Gastroesophageal sphincter (tissue), 4 donors: ENCODE results near the gene CMIP. TPM values are rescaled to one million over a fixed set of nuclear protein-coding genes. Genes with fewer than 3 reads are reported as not detected.

Source experiments
- ATAC-seq: fragments of 150-250 bp; one replicate; pipeline ENCODE4 v1.9.1; 2016; ENCODE audit warnings: mild to moderate bottlenecking, moderate library complexity
- H3K27ac ChIP-seq, 4 donors: fragments of 200-600 bp; sonication (generic) in 3 of 4; 1 replicate in 3 of 4; 2 replicates in 1 of 4; pipeline ENCODE4 v1.5.1; 2016 to 2019
- H3K27me3 ChIP-seq: fragments of 200-600 bp; sonication (generic); one replicate; pipeline ENCODE4 v1.5.1; 2019
- H3K36me3 ChIP-seq, 2 donors: fragments of 200-600 bp; sonication (generic); one replicate each; pipeline ENCODE4 v1.5.1; 2019; ENCODE audit warnings: control low read depth in 1 of 2
- H3K4me1 ChIP-seq, 3 donors: fragments of 200-600 bp; sonication (generic); 1 replicate in 2 of 3; 2 replicates in 1 of 3; pipeline ENCODE4 v1.5.1; 2016 to 2019; ENCODE audit warnings: control low read depth in 2 of 3
- H3K4me3 ChIP-seq, 2 donors: fragments of 200-600 bp; sonication (generic); one replicate each; pipeline ENCODE4 v1.5.1; 2019; ENCODE audit warnings: mild to moderate bottlenecking in 1 of 2, moderate library complexity in 1 of 2
- H3K9me3 ChIP-seq, 3 donors: fragments of 200-600 bp; sonication (generic); one replicate each; pipeline ENCODE4 v1.5.1; 2017 to 2019; ENCODE audit warnings: control low read depth in 2 of 3
- CTCF ChIP-seq, 4 experiments: fragments of 200-600 bp in 2 of 4; fragments of 450-650 bp in 2 of 4; sonication (generic) in 1 of 4; IDR thresholded peaks; one replicate each; pipeline ENCODE4 v1.5.1; 2017 to 2019; ENCODE audit warnings: antibody characterized with exemption in 4 of 4, mild to moderate bottlenecking in 2 of 4, moderate library complexity in 2 of 4
- EP300 ChIP-seq: sonication (generic); formaldehyde crosslinking; IDR thresholded peaks from one replicate; pipeline ENCODE4 v1.6.1; 2017; ENCODE audit warnings: antibody characterized with exemption, mild to moderate bottlenecking
- POLR2A ChIP-seq, 2 donors: fragments of 450-650 bp; IDR thresholded peaks; one replicate each; pipeline ENCODE4 v1.6.1; 2017; ENCODE audit warnings: antibody characterized with exemption in 2 of 2, mild to moderate bottlenecking in 2 of 2, moderate library complexity in 1 of 2
- POLR2AphosphoS5 ChIP-seq: sonication (generic); formaldehyde crosslinking; IDR thresholded peaks from one replicate; pipeline ENCODE4 v1.6.1; 2017; ENCODE audit warnings: antibody characterized with exemption
- WGBS, 2 donors: methylation state at CpG; one replicate each; pipeline ENCODE4 v1.1.5; 2018; ENCODE audit warnings: low coverage in 1 of 2; 5-methylcytosine and 5-hydroxymethylcytosine counted together
- total RNA-seq, 4 donors: library from RNA; depleted of rRNA; stranded (reverse); fragments of >200 nt; gene quantifications; one replicate each; pipeline ENCODE4 v1.1.0, GENCODE V29; 2016

Gene CMIP
- total RNA-seq, 4 donors from 2014 or later = 13.4 to 24.0 (median 19.2) TPM

GRCh38 chr16:81533175-81533507, 88.5 kb downstream of the CMIP start:
- ATAC-seq = no peak
- H3K4me3 ChIP-seq = no peak overlapping the region
- no peak for TF ChIP-seq POLR2AphosphoS5

GRCh38 chr16:81535679-81536360, 91.2 kb downstream of the CMIP start:
- no peaks in the 10 kb centered on the region for H3K9me3 ChIP-seq
- no peak overlapping the region for H3K27ac ChIP-seq
- H3K36me3 ChIP-seq = no peaks in the 10 kb centered on the region
- no peak overlapping the region for H3K4me3 ChIP-seq
- H3K27me3 ChIP-seq = no peaks in the 10 kb centered on the region
- 84 to 92% methylated on average over 4 to 5 of the region's 10 CpGs for WGBS, 2 donors
- TF ChIP-seq CTCF (IDR thresholded peaks at IDR 0.05) (no peak), POLR2AphosphoS5 (no peak), EP300 (no peak), POLR2A (IDR thresholded peaks at IDR 0.05) (no peak)
- no peak for ATAC-seq
- peaks cover 0 to 24% (median 10%) of the 10 kb centered on the region in 3 donors for H3K4me1 ChIP-seq

More at GRCh38 chr16:81533175-81533507, 88.5 kb downstream of the CMIP start:
- H3K27me3 ChIP-seq = no peaks in the 10 kb centered on the region
- no peak overlapping the region for H3K27ac ChIP-seq
- H3K4me1 ChIP-seq = peaks cover 0 to 9% (median 0%) of the 10 kb centered on the region in 3 donors
- H3K36me3 ChIP-seq = no peaks in the 10 kb centered on the region
- H3K9me3 ChIP-seq = no peaks in the 10 kb centered on the region
- 63 to 83% methylated on average over 2 to 3 of the region's 3 CpGs for WGBS, 2 donors

DNA sequence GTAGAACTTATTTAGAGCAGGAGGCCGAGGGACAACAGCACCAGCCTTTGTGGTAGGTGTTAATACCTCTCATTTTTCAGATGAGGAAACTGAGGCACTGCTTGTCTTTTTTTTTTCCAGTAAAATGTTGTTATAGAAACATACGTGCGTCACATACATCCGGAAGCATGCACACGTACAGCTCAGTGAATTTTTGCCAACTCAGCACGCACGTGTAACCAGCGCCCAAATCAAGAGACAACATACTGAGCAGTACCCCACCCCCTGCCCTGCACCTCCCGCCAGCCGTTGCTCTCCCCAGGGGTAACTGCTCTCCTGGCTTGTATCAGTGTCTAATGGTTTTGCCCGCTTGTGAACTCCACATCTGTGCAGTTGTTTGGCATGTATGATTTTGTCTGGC, 92.0 kb downstream of the CMIP start:
- TF ChIP-seq CTCF (IDR thresholded peaks at IDR 0.05) (no peak), POLR2A (IDR thresholded peaks at IDR 0.05) (no peak), POLR2AphosphoS5 (no peak), EP300 (no peak)
- Histone ChIP-seq H3K4me1 (peaks cover 0 to 19% (median 10%) of the 10 kb centered on the region in 3 donors), H3K27ac (no peak overlapping the region), H3K27me3 (no peaks in the 10 kb centered on the region), H3K4me3 (no peak overlapping the region), H3K36me3 (no peaks in the 10 kb centered on the region), H3K9me3 (no peaks in the 10 kb centered on the region)
- ATAC-seq = no peak
- 92 to 100% methylated on average over 4 to 11 of the region's 11 CpGs for WGBS, 2 donors

- Histone ChIP-seq H3K9me3 (no peaks in the 10 kb centered on the region), H3K4me1 (peaks cover 0 to 24% (median 11%) of the 10 kb centered on the region in 3 donors), H3K36me3 (no peaks in the 10 kb centered on the region), H3K27ac (no peak overlapping the region), H3K4me3 (no peak overlapping the region), H3K27me3 (no peaks in the 10 kb centered on the region)
- WGBS, 2 donors = 74 to 90% methylated on average over 9 to 13 of the region's 18 CpGs
- TF ChIP-seq EP300 (no peak), POLR2AphosphoS5 (no peak), CTCF (IDR thresholded peaks at IDR 0.05) (no peak), POLR2A (IDR thresholded peaks at IDR 0.05) (no peak)
- no peak for ATAC-seq
Measured at GRCh38 chr16:81537721-81538561, 93.3 kb downstream of the CMIP start.

- no peak overlapping the region for H3K4me3 ChIP-seq
- H3K27ac ChIP-seq = no peak overlapping the region
- peaks cover 0 to 37% (median 16%) of the 10 kb centered on the region in 3 donors for H3K4me1 ChIP-seq
- no peaks in the 10 kb centered on the region for H3K36me3 ChIP-seq
- H3K27me3 ChIP-seq = no peaks in the 10 kb centered on the region
- 59 to 65% methylated on average over 13 of the region's 18 CpGs for WGBS, 2 donors
- TF ChIP-seq POLR2AphosphoS5 = no peak
- no peak for TF ChIP-seq EP300
- TF ChIP-seq POLR2A (IDR thresholded peaks at IDR 0.05) = no peak
- no peak for TF ChIP-seq CTCF (IDR thresholded peaks at IDR 0.05)
- no peak for ATAC-seq
- no peaks in the 10 kb centered on the region for H3K9me3 ChIP-seq
Measured at GRCh38 chr16:81539009-81539758, 94.6 kb downstream of the CMIP start.
